ENCODE measurements around the gene SS18. TPM values are rescaled to one million over a fixed set of nuclear protein-coding genes. Genes with fewer than 3 reads are reported as not detected.

Gene SS18
- total and polyA plus RNA-seq, 2 of the 13 experiments (the other 11 are each of a cell fraction or from before 2014, with no cell fraction given), result 49.2 to 82.7 TPM

DNA sequence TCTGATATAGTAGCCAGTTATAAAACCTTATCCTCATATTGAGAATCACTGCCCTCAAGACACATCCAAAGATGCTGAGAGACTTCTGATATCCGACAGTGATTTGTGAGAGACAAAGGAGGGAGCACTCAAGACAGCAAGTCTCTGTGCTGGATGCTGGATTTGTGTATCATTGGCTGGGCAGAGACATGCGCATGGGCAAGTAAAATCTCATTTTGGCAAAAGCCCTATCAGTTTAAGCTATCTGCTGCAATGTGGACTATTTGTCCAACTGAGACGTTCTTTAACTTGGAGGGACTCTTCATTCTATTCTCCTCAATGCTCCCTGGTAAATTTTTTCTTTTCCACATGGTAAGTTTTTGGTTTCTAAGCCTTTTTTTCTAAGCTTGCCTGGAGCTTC is 107.5 kb downstream of the SS18 start (continued):
- no peak for TF ChIP-seq SRSF1 (optimal IDR thresholded peaks at IDR 0.05; ENCODE audit: low read depth, low read length)
- TF ChIP-seq HNRNPL (IDR thresholded peaks at IDR 0.05; ENCODE audit: low read depth, low read length), result no peak
- no peak for TF ChIP-seq KLF9 (CRISPR knock-in tag; IDR thresholded peaks at IDR 0.05; ENCODE audit: low read depth)
- TF ChIP-seq SMAD3 (CRISPR knock-in tag; IDR thresholded peaks at IDR 0.05), result no peak
- TF ChIP-seq, protein P1, sequence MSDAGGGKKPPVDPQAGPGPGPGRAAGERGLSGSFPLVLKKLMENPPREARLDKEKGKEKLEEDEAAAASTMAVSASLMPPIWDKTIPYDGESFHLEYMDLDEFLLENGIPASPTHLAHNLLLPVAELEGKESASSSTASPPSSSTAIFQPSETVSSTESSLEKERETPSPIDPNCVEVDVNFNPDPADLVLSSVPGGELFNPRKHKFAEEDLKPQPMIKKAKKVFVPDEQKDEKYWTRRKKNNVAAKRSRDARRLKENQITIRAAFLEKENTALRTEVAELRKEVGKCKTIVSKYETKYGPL (CRISPR knock-in tag; IDR thresholded peaks at IDR 0.05), result no peak

DNA sequence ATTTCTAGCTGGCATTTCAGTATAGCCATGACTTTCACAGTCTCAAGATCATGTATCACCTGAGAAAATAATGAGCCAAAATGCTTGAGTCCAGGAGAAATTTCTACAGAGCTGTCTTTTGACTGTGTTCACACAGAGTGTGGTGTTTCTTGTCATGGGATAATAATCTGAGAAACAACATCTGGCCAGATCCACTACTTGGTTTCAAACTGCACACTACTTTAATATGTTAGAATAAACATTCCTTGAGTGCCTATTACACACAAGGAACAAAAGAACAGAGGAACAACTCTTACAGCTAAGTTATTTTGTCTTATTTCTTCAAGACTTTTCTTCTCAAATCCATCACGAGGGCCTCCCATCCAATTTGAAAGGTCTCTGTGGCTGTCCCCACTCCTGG is 108.3 kb downstream of the SS18 start:
- no peaks in the 10 kb centered on the region for H3K36me3 ChIP-seq (replicated peaks in 1 of 2; ENCODE audit: control insufficient read depth in 1 of 2, insufficient read depth in 2 of 2, low read length in 2 of 2)
- in situ Hi-C loops (cut with HindIII; ENCODE audit: extremely low pct_ligation_motif_present, low pct_unique_long_range_greater_than_20kb) (no loop called here), intact Hi-C loops (cut with micrococcal nuclease; ENCODE audit: unreplicated experiment) (no loop called here)
- H4K20me1 ChIP-seq (ENCODE audit: insufficient read depth, low read length), result no peaks in the 10 kb centered on the region
- FAIRE-seq (no peak), ATAC-seq (no peak), DNase-seq (ENCODE audit: low spot score) (no peak)
- no peak overlapping the region for H3K27ac ChIP-seq (ENCODE audit: extremely low read length, insufficient read depth, low read length)
- no peaks in the 10 kb centered on the region for H3K79me2 ChIP-seq (ENCODE audit: insufficient read depth, low read length)
- H3K4me1 ChIP-seq (ENCODE audit: insufficient read depth, low read length), result no peaks in the 10 kb centered on the region
- no peak overlapping the region for H3K4me3 ChIP-seq (replicated peaks in 1 of 3; ENCODE audit: insufficient read depth in 1 of 3, low read depth in 2 of 3, low read length in 3 of 3)
- H3K9ac ChIP-seq (ENCODE audit: insufficient read depth, low read depth, low read length), result no peak overlapping the region
- BruUV-seq (replicated peaks), result no TSS peak
- CTCF ChIA-PET (ENCODE audit: low intra/inter-chr PET ratio, low total read pairs), result no interaction called here
- whole genome bisulfite sequencing (ENCODE audit: low lambda C conversion rate), result 0% methylated on average over 1 of the region's 1 CpG
- POLR2A ChIA-PET, result no interaction called here
- no peaks in the 10 kb centered on the region for H3K9me3 ChIP-seq (ENCODE audit: low read length)
- no peak overlapping the region for H3K4me2 ChIP-seq (ENCODE audit: low read depth, low read length)
- H2AFZ ChIP-seq (ENCODE audit: low read length), result no peak overlapping the region
- H3K27me3 ChIP-seq (ENCODE audit: control insufficient read depth in 1 of 2, insufficient read depth in 2 of 2, low read length in 2 of 2), result no peaks in the 10 kb centered on the region; a peak in 1 of 5 replicates
- TF ChIP-seq FOXP1 (IDR thresholded peaks at IDR 0.05), result no peak
- TF ChIP-seq FOXP1 (CRISPR knock-in tag; IDR thresholded peaks at IDR 0.05), result no peak
- TF ChIP-seq ZBTB7B (CRISPR knock-in tag; IDR thresholded peaks at IDR 0.05), result no peak
- no peak for TF ChIP-seq U2AF1 (optimal IDR thresholded peaks at IDR 0.05; ENCODE audit: low read depth, low read length)
- TF ChIP-seq, protein P2, sequence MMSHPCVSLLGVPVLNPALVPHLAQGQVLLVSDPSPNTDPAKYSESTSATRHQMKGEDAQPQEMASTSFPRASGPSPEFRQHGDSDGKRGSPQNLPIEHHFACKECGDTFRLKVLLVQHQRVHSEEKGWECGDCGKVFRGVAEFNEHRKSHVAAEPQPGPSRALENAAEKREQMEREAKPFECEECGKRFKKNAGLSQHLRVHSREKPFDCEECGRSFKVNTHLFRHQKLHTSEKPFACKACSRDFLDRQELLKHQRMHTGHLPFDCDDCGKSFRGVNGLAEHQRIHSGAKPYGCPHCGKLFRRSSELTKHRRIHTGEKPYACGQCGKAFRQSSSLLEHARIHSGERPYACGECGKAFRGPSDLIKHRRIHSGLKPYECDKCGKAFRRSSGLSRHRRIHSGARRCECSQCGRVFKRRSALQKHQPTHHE (CRISPR knock-in tag; IDR thresholded peaks at IDR 0.05; ENCODE audit: borderline replicate concordance), result no peak
- no peak for TF ChIP-seq SIN3B (IDR thresholded peaks at IDR 0.05; ENCODE audit: low read length)
- TF ChIP-seq, protein P3, sequence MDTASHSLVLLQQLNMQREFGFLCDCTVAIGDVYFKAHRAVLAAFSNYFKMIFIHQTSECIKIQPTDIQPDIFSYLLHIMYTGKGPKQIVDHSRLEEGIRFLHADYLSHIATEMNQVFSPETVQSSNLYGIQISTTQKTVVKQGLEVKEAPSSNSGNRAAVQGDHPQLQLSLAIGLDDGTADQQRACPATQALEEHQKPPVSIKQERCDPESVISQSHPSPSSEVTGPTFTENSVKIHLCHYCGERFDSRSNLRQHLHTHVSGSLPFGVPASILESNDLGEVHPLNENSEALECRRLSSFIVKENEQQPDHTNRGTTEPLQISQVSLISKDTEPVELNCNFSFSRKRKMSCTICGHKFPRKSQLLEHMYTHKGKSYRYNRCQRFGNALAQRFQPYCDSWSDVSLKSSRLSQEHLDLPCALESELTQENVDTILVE (CRISPR knock-in tag; IDR thresholded peaks at IDR 0.05), result no peak
- TF ChIP-seq, protein P4, sequence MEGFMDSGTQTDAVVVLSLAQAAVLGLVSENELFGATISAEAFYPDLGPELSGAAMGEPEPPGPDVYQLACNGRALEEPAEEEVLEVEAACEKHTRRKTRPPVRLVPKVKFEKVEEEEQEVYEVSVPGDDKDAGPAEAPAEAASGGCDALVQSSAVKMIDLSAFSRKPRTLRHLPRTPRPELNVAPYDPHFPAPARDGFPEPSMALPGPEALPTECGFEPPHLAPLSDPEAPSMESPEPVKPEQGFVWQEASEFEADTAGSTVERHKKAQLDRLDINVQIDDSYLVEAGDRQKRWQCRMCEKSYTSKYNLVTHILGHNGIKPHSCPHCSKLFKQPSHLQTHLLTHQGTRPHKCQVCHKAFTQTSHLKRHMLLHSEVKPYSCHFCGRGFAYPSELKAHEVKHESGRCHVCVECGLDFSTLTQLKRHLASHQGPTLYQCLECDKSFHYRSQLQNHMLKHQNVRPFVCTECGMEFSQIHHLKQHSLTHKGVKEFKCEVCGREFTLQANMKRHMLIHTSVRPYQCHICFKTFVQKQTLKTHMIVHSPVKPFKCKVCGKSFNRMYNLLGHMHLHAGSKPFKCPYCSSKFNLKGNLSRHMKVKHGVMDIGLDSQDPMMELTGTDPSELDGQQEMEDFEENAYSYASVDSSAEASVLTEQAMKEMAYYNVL (CRISPR knock-in tag; IDR thresholded peaks at IDR 0.05; ENCODE audit: borderline replicate concordance), result no peak
- no peak for TF ChIP-seq POLR2A (IDR thresholded peaks at IDR 0.05; ENCODE audit: insufficient read depth in 1 of 2, low read depth in 2 of 2, low read length in 2 of 2)
- TF ChIP-seq, protein P5, sequence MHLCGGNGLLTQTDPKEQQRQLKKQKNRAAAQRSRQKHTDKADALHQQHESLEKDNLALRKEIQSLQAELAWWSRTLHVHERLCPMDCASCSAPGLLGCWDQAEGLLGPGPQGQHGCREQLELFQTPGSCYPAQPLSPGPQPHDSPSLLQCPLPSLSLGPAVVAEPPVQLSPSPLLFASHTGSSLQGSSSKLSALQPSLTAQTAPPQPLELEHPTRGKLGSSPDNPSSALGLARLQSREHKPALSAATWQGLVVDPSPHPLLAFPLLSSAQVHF (CRISPR knock-in tag; IDR thresholded peaks at IDR 0.05), result no peak
- no peak for TF ChIP-seq ZBTB8A (CRISPR knock-in tag; IDR thresholded peaks at IDR 0.05; ENCODE audit: borderline replicate concordance, low read depth)
- TF ChIP-seq RELA (CRISPR knock-in tag; IDR thresholded peaks at IDR 0.05), result no peak
- TF ChIP-seq, protein P6, sequence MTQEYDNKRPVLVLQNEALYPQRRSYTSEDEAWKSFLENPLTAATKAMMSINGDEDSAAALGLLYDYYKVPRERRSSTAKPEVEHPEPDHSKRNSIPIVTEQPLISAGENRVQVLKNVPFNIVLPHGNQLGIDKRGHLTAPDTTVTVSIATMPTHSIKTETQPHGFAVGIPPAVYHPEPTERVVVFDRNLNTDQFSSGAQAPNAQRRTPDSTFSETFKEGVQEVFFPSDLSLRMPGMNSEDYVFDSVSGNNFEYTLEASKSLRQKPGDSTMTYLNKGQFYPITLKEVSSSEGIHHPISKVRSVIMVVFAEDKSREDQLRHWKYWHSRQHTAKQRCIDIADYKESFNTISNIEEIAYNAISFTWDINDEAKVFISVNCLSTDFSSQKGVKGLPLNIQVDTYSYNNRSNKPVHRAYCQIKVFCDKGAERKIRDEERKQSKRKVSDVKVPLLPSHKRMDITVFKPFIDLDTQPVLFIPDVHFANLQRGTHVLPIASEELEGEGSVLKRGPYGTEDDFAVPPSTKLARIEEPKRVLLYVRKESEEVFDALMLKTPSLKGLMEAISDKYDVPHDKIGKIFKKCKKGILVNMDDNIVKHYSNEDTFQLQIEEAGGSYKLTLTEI (CRISPR knock-in tag; conservative IDR thresholded peaks at IDR 0.05), result no peak
- no peak for TF ChIP-seq HES4 (CRISPR knock-in tag; IDR thresholded peaks at IDR 0.05; ENCODE audit: borderline replicate concordance)

All from HepG2 (cell line).